ENCODE results near the gene C4B.

C4B gene

GRCh38 chr6:32076321-32076809, 61.8 kb downstream of the C4B start:
- H3K27ac ChIP-seq: no peak overlapping the region
- TF ChIP-seq CTCF (IDR thresholded peaks at IDR 0.05) (no peak), ZFX (IDR thresholded peaks at IDR 0.05; ENCODE audit: borderline replicate concordance) (no peak)

GRCh38 chr6:32079566-32080290, 65.1 kb downstream of the C4B start:
- no peak overlapping the region for H3K27ac ChIP-seq
- no peak for TF ChIP-seq CTCF (IDR thresholded peaks at IDR 0.05)
- TF ChIP-seq ZFX (IDR thresholded peaks at IDR 0.05; ENCODE audit: borderline replicate concordance): no peak

GRCh38 chr6:32081168-32081990, 66.8 kb downstream of the C4B start:
- TF ChIP-seq ZFX (IDR thresholded peaks at IDR 0.05; ENCODE audit: borderline replicate concordance) (no peak), CTCF (IDR thresholded peaks at IDR 0.05) (no peak)
- H3K27ac ChIP-seq: no peak overlapping the region

GRCh38 chr6:32082478-32082877, 67.9 kb downstream of the C4B start:
- no peak for TF ChIP-seq ZFX (IDR thresholded peaks at IDR 0.05; ENCODE audit: borderline replicate concordance)
- no peak for TF ChIP-seq CTCF (IDR thresholded peaks at IDR 0.05)
- no peak overlapping the region for H3K27ac ChIP-seq

GRCh38 chr6:32082935-32083334, 68.3 kb downstream of the C4B start:
- no peak for TF ChIP-seq ZFX (IDR thresholded peaks at IDR 0.05; ENCODE audit: borderline replicate concordance)
- TF ChIP-seq CTCF (IDR thresholded peaks at IDR 0.05): no peak
- H3K27ac ChIP-seq: no peak overlapping the region

- H3K27ac ChIP-seq: no peak overlapping the region
- TF ChIP-seq ZFX (IDR thresholded peaks at IDR 0.05; ENCODE audit: borderline replicate concordance) (no peak), CTCF (IDR thresholded peaks at IDR 0.05) (no peak)
Observed at GRCh38 chr6:32083812-32084768, 69.5 kb downstream of the C4B start.

Measured in 22Rv1 (cell line).